Heart left ventricle (tissue), 13 donors: ENCODE data around the gene IGF1R.

Experiments used
- POLR2A ChIP-seq, 2 donors: fragments of 450-650 bp; IDR thresholded peaks; one replicate each; pipeline ENCODE4 v1.6.1; 2017; ENCODE audit warnings: antibody characterized with exemption in 2 of 2, mild to moderate bottlenecking in 2 of 2, moderate library complexity in 2 of 2
- TF ChIP-seq, protein P1 (sequence below), 12 donors: fragments of 200-600 bp; sonication (generic) in 4 of 12; IDR thresholded peaks; one replicate each; pipeline versions ENCODE4 v1.5.0 to v1.8.0; 2018 to 2022; ENCODE audit warnings: antibody characterized with exemption in 12 of 12, mild to moderate bottlenecking in 5 of 12
- donor health status: ischemic (EF 13 %, LVEDD 7.1; RV severe dilation, severe dysfunction).
- donor health status: DM: no; HTN: yes; CAD: no.
- donor health status: DM: no; HTN: no; CAD: no.
- donor health status: ischemic (EF 25% LVEDD 6.9; RV normal size, moderate dysfunction).
- donor health status: ischemic (EF 25% LVEDD 5.7; RV mildly dilated, moderate dysfunction).
- donor health status: ischemic (EF 35%, LVEDD 5.7; RV mildly dilated, moderate dysfunction).
- donor health status: nonischemic (EF 11% LVEDD 7.7; RV severe dilation, severe dysfunction).
- donor health status: DM: yes; HTN: yes; CAD: no.
- donor health status: PGD.
- donor health status: ischemic (EF 29% LVEDD 5.4; RV normal size, mild dysfunction).
- donor health status: nonischemic (EF 23%, LVEDD 6.1; RV moderate dilation, normal function).

DNA sequence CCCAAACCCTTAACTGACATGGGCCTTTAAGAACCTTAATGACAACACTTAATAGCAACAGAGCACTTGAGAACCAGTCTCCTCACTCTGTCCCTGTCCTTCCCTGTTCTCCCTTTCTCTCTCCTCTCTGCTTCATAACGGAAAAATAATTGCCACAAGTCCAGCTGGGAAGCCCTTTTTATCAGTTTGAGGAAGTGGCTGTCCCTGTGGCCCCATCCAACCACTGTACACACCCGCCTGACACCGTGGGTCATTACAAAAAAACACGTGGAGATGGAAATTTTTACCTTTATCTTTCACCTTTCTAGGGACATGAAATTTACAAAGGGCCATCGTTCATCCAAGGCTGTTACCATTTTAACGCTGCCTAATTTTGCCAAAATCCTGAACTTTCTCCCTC, 309.3 kb downstream of the IGF1R start:
- TF ChIP-seq, protein P1, sequence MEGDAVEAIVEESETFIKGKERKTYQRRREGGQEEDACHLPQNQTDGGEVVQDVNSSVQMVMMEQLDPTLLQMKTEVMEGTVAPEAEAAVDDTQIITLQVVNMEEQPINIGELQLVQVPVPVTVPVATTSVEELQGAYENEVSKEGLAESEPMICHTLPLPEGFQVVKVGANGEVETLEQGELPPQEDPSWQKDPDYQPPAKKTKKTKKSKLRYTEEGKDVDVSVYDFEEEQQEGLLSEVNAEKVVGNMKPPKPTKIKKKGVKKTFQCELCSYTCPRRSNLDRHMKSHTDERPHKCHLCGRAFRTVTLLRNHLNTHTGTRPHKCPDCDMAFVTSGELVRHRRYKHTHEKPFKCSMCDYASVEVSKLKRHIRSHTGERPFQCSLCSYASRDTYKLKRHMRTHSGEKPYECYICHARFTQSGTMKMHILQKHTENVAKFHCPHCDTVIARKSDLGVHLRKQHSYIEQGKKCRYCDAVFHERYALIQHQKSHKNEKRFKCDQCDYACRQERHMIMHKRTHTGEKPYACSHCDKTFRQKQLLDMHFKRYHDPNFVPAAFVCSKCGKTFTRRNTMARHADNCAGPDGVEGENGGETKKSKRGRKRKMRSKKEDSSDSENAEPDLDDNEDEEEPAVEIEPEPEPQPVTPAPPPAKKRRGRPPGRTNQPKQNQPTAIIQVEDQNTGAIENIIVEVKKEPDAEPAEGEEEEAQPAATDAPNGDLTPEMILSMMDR (IDR thresholded peaks at IDR 0.05): no peak
- no peak for TF ChIP-seq POLR2A (IDR thresholded peaks at IDR 0.05)
